Midbrain (tissue), 1 donor: ENCODE data around the gene CACNA2D3.

ENCODE experiments used
- DNase-seq: peaks from one replicate; lab custom pipeline; 2025; lab: John Stamatoyannopoulos, UW

Gene CACNA2D3

DNA sequence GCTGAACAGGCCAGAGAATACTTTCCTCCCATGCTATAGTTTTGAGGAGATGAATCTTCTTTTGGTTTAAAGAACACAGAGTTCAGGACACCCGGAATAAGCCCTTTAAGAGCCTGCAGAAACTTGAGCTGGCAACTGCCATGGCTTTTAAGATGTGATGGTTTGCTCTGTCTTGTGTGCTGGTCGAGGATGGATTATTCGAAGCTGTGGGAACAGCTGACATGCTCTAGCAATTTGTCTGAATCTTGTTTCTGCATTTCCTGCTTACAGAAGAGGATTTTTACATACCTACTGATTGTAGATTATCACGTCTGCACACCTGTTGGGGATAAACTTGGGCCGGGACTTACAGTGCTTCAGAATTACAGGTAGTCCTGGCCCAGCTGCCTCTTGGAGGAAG, 408.6 kb downstream of the CACNA2D3 start:
- no peak for DNase-seq

DNA sequence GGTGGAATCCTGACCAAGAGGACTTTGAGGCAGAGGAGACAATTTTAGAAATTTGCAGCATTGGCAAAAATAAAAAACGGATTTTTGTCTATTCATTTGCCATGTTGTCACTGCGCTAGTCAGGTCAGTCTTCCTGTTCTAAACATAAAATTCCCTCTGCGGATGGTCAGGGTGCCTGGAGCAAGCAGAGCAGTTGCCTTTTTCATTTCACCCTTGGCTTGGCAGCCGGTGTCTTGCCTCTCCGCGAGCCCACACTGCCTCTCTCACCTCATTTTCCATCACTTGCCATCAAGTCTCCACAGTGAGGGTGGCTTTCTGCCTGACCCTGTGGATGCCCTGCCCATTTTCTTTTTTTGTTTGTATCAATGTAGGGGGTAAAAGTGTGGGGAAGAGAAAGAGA, 409.4 kb downstream of the CACNA2D3 start:
- DNase-seq, result no peak

DNA sequence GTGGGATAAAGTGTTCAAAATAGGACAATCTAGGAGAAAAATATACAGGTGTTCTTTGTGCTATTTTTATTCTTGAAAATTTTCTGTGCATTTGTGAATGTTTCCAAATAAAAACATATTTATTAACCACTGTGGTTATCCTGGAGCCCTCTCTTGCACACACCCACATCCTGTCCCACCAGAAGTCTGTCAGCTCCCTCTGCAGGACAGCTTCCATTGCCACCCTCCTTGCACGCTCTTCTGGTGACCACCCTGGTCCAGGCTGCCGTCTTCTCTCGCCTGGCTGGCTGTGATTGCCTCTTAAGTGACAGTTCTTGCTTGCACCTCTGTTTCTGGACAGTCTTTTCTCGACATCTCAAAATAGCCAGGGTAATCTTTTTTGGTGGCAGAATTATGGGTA, 411.5 kb downstream of the CACNA2D3 start:
- DNase-seq, result no peak

DNA sequence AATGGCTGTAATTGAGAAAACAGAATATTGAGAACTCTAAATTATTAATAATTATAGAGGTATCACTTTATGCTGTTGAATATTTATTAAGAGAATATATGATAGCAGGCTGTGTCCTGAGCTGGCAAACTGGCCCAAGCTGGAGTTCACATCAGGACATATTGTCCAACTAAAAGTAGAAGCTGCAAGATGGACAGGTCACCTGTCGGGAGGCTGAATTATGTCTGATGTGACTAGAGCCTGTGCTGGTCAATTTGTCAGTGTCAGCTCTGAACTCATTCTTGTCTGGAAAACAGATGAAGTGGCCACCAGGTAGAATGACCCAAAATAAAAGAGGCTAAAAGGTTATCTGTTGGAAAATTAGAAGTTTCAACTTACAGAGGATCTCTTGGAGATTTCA, 413.3 kb downstream of the CACNA2D3 start:
- DNase-seq, result no peak

DNA sequence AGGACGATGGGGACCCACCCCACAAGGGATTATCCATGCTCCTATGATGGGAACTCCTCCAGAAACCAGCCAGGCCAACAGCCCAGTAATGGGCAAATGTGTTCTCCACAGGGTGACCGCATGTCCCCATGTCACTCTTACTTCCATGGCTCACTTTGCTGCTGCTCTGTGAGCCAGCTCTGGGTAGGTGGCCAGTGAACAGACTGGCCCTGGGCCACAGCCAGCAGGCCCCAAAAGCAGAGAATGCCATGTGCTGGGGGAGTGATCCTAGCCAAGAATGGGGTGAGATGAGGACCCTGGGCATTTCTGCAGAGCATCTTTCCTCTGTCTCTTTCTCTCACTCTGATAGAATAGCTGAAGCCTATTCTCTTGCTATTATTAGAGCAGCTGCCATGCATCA, 414.1 kb downstream of the CACNA2D3 start:
- no peak for DNase-seq

DNA sequence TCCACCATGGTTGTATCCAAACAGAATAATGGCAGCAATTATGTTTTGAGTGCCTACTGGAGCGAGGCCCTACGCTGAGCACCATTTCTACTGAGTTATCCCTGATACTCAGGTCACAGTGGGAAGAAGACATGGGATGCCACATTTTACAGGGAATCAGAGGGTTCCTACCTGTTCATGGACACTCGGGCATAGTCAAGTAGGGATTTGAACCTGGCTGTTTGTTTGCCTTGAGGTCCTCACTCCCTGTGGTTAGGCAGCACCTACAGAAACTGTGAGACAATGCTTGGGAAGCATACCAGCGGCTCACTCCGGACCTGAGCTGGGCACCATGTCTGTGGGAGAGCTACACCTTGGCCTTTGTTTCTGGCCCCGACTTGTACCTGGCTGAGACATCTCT, 415.2 kb downstream of the CACNA2D3 start:
- DNase-seq, result no peak

DNA sequence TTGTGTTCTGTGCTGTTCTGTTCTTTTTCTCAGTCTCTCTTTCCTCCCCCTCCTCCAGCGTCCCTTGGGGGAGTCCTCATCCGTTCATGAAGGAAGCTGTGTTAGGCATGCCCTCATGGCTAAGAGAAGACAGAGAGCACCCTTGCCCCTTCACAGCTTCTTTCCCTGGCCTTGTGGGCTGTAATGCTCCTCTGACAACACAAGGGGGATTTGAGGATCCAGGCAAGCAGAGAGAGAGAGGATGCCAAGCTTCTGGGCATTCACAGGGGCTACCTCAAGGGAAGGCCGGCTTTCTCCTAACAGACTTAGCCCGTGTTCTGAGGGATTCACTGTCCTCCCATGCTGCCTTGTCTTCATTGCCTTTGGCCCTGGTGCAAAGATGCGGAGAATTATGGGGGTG, 416.0 kb downstream of the CACNA2D3 start:
- DNase-seq, result no peak

DNA sequence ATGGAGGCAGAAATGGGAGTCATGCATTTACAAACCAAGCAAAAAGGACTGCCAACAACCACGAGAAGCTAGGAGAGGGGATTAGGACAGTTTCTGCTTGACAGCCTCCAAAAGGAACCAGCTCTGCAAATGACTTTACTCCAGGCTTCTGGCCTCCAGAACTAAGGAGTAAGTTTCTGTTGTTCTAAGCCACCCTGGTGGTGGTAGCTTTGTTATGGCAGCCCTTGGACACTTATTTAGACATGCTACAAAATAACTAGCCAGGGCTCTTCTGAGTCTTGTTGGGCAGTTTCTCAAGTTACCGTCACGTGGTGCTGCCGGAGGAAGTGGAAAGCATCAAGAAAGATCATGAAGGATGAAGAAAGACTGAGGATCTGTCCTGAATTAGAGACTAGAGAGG, 419.0 kb downstream of the CACNA2D3 start:
- no peak for DNase-seq

DNA sequence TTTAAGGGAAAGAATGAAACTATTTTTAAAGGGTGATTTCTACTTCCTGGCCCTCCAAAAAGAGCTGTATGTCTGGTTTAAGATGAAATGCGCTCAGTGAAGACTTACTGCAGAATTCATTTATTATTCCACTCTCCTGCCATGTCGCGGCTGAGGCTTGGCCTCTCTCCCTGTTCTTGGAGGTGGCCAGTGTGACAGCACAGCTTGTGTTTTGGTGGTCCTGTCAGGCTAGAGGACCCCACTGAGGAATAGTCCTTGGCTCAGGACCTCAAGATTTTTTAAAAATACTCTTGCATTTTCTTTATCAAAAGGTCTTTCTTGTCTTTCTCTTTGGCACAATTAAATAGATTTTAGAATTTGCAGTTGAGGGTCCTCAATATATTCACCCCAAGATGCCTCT, 421.1 kb downstream of the CACNA2D3 start:
- DNase-seq, result no peak

DNA sequence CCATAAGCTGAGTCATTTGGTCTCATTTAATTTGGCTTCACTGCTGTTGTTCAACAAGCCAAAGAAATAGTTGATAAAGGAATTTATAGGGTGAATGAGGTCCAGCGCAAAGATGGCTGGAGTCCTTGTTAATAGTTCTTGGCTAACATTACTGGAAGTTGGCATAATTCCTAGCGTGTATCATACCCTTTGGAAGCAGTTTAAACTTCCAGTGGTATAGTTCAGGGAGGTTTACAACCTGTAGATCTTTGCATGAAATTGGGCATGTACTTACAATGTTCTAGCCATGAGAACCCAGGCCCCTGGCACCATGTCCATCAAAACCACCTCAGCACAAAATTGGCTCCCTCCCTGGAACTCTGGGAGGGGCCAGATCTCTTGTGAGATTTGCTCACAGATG, 424.7 kb downstream of the CACNA2D3 start:
- DNase-seq, result no peak

DNA sequence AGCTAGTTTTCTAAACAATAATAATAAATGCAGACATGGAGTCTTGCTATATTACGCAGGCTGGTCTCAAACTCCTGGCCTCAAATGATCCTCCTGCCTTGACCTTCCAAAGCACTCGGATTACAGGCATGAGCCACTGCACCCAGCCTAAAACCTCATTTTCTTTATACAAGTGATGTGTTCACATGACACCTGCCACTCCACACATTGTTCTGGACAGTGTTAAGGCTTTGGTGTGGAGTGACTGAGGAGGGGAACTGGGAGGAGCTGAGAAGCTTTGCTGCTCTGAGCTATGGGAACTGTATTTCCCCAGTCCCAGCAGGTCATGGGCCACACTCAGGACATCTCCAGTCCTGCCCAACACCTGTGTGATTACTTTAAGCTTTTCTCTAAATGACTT, 425.5 kb downstream of the CACNA2D3 start:
- DNase-seq, result no peak

DNA sequence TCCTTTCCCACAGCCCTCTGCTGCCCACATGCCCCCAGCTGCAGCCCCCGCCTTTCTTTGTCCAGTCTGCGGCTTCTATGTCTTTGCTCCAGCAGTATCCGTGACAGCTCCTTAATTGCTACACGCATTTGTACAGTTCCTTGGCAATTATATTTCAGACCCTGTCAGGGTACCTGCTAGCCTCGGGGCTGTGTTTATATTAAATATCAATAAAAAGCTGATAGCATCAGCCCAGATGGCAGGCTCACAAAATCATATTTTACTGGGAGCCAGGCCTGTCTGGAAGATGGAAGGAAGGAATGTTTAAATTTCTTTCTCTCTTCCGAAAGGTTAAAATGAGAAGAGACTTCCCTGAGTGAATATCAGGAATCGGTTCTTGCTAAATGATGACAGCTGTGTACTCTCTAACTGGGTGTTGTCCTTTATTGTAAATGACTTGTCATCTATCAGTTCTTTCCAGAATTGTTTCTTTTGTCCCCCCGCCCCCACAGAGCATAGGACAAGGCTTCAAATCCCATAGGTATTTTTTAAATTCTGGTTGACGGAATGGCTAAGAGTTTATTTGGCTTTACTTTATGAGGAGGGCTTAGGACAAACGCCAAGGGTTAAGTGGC, 427.4 kb downstream of the CACNA2D3 start:
- no peak for DNase-seq

DNA sequence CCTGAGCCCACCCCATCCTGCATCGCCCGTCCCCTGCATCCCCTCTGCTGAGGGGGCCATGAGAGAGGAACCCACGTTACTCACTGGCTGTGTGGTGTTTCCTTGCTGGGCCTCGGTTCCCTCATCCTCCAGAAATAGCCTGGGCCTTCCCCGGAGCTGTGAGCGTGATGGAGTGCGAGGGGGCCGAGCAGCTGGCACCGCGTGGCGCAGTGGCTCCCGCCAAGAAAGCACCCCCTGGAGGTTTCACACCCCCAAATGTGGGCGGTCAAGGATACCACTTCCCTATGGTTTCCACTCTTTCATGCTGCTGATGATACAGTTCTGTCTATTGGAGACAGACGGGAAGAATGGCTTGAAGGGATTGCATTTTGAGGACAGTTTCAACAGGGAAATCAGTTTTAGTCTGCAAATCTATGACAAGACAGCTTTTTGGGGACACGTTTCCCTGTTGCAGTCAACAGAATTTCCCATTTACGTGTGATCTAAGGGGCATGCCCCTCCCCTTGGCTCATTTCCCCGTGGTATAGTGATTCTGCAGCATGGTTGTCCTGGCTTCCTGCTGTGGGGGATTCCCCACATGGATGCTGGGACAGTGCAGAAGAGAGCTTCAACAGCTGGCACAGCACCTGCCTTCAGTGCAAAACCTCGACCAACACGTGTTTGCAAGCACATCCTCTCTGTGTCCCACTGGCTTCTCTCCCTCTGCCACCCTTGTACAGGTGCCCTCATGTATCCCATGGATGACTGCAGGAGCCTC, 428.0 kb downstream of the CACNA2D3 start:
- DNase-seq, result no peak

DNA sequence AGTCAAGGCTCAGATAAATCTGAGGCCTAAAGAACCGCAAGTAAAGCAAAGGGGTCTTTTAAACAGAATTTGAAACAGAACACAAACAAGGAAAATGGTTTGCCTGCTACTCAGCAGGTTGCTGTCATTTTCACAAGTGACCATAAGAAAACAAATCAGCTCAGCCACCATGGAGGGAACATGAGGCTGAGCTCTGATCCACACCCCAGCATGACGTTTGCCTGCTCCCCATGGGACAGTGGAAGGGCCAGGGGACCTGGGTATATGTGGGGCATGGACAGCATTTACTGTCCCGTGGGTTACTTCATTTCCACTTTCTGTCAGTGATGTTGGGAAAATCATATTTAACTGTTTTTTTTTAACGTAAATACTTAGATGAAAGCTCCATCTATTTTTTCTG, 434.3 kb downstream of the CACNA2D3 start:
- no peak for DNase-seq

DNA sequence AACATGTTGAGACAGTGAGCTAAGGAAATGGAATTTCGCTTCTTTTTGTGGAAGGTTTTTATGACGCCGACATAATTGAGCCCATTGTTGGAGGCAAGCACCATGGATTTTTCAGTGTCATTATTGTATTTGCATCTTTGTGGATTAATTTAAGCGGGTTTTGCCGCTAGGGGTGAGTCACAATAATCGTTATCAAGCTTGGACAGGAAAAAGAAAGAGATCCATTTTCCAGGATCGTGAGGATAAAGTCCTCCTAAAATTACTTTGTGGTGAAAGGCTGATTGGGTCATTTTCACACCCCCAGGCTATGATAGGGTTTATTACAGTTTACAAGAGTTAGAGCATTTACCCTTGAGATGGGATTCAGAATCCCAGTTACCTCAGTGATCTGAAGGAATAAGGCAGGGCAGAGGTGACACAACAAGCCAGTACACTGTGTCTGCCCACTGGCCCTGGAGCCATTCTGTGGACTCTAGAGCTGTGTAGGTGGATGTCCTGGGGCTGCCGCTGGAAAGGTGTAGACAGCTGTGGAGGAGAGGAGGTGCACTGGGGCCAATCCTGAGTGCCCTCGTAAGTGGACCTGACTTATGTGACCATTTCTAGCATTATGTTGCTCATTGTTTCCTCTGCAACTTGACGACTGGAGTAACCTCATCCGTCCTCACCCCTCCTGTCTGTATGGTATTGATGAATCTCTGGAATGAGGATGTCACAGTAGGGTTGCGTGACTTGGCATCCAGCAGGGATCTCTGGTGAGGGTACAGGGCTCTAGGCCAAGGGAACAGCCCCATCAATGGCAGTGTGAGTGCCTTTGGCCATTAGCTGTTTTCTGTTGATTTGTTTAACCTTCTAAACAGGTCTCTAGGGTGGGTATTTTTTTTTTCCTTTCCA, 435.4 kb downstream of the CACNA2D3 start:
- no peak for DNase-seq

DNA sequence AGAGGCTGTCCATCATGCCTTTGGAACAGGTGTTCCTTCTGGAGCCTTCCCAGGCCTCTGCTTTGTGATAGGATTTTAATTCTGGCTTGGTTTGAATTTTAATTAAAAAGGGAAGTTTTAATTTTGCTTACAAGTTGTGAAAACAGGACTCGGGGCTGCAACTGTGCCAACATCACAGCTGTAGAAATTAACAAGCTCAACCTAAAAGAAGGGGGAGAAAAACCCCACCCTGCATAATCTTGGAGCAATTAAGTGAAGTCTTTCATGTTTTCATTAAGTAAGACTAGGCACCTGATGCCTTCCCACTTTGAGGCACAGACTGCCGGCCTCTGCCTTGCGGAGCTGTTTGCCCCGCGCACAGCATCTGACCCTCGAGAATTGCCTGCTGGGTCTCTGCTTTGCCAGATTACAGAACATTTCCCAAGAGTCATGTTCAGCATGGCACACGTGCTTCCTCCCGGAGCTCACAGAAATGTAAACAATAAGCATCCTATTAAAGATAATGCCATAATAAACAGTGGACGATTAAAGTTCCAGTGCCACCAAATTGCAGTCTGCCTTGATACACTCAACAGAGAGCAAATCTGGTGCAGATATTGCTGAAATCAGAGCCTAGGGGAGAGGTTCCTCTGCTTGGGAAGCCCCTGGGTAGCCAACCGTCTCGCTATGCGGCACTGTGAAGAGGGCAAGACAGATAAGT, 441.3 kb downstream of the CACNA2D3 start:
- DNase-seq, result no peak

DNA sequence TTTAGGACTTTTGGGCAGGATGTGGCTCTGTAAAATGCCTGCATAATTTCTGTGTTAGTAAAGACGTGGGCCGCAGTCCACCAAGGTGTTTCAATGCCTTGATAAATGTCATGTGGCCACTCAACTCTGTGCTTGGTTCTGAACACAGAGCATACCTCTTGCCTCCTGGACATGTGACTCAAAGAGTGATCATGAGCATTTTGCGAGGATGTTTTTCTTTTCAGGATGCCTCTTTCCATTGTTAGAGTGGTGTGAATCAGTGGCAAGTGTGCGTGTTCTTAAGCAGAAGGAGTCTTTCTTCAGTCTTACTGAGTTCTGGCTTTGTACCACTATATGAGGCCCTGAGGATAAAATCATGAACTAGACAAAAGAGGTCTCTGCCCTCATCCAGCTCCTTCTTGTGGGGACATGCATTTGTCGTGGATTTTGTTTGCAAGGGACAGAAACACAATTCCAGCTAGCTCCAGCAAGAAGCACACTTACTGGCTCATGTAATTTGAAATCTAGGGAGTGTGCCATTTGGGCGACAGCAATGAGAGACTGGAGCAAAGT, 442.1 kb downstream of the CACNA2D3 start:
- no peak for DNase-seq

DNA sequence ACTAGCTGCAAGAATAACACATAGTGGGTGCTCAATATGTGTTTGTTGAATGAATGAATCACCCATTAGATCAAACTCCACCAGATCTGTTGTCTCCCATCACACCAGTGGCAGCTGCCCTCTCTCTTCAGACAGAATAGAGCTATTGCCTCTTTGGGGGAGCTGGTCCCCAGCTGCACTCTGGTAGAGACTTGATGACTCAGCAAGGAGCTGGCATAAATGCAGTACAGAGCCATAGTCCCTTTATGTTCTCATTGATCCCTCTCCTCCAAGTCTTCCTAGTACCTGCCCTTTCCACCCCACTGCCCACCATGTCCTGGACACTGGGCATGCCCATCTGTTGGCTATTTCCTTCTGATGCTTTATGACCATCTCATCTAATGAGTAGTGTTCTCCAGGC, 443.6 kb downstream of the CACNA2D3 start:
- DNase-seq, result no peak

DNA sequence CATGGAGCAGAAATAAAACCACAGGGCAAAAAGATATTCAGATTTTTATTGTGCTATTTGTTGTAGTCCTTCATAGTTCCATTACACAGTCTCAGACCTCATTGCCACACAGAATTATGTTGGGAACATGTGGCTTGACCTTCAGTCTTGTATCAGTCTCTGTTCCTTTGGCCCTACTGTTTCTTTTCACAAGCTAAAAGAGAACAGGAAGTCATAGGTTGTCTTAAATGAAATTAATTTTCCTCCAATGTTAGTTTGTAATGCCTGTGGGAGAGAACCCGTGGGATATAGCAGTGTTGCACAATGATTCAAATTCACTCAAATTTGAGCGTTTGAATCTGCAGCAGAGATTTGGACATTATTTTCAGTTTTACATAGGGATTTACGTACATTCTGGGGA, 445.6 kb downstream of the CACNA2D3 start:
- DNase-seq, result no peak

DNA sequence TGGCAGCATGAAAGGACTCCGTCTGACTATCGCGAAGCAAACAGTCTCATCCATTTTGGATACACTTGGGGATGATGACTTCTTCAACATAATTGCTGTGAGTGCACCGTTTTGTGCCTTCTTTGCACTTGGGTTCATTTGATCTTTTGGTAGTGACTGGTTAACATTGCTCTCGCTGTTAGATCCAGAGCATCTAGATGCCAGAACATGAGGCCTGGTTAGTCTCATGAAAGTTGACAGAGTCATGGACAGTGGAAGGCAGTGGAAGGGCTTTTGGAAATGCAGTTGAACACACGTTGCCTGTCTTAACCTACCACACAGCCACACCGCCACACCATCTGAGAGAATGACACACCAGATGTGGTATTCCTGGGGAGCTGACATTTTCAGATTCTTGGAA, 447.7 kb downstream of the CACNA2D3 start:
- DNase-seq, result no peak

DNA sequence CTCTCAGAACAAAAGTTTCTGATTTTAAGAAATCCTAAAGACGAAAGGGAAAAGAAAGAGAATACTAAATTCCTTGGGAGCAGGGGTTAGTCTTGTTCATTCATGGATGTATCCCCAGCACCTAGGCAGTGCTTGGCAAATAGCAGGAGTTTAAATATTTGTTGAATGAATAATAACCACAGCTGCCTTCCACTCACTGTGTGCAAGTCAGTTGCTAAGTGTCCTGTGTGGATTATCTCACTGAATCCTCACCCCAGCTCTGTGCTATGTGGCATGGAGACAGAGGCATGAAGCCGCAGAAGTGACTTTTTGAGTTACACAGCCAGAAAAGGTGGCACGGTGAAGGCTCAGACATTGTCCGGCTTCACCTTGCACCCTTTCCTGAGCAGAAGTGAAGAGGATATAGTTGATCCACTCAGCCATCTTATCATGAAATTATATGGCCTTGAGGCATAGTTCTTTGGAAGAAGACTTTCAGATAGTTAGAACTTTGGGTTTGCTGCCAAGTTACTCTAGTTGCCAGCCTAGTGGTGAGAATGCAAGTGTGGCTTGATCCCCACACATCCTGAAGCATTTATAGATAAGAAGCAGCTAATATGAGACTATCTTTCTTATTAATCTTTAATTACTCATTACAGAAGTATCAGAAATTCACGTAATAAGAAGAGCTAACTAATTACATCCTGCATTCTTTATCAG, 450.0 kb downstream of the CACNA2D3 start:
- DNase-seq, result no peak
